HG03354 (cell line): ENCODE data around the gene BCL11B.
"Not testable (repeated sequence)": the region's sequence is repeated elsewhere in the genome, so short reads cannot be mapped to it uniquely, and the experiment has no call there.

Experiments
- ATAC-seq: cut with Tn5 transposase; IDR thresholded peaks from one replicate; pipeline ENCODE4 v1.9.1; 2021; ENCODE audit warnings: mild to moderate bottlenecking; ENCODE audit not compliant: unreplicated experiment, poor library complexity, severe bottlenecking

The BCL11B gene

GRCh38 chr14:99230208-99231151, 41.5 kb downstream of the BCL11B start:
- ATAC-seq = no peak

- ATAC-seq = no peak
Measured at GRCh38 chr14:99229654-99230207, 42.3 kb downstream of the BCL11B start.

- not testable (repeated sequence) for ATAC-seq
Measured at GRCh38 chr14:99228760-99229159, 43.2 kb downstream of the BCL11B start.

- ATAC-seq = no peak
Measured at GRCh38 chr14:99226687-99227086, 45.3 kb downstream of the BCL11B start.

- ATAC-seq = no peak
Measured at GRCh38 chr14:99225436-99226203, 46.4 kb downstream of the BCL11B start.

- ATAC-seq = no peak
Measured at GRCh38 chr14:99224948-99225347, 47.0 kb downstream of the BCL11B start.

- no peak for ATAC-seq
Measured at GRCh38 chr14:99224116-99224910, 47.7 kb downstream of the BCL11B start.

GRCh38 chr14:99221445-99221844, 50.6 kb downstream of the BCL11B start:
- ATAC-seq = no peak

GRCh38 chr14:99217066-99217955, 54.7 kb downstream of the BCL11B start:
- no peak for ATAC-seq

- no peak for ATAC-seq
Measured at GRCh38 chr14:99216191-99216590, 55.8 kb downstream of the BCL11B start.

- ATAC-seq = no peak
Measured at GRCh38 chr14:99215277-99215676, 56.7 kb downstream of the BCL11B start.

GRCh38 chr14:99214701-99215100, 57.3 kb downstream of the BCL11B start:
- ATAC-seq = no peak

- no peak for ATAC-seq
Measured at GRCh38 chr14:99213527-99213971, 58.4 kb downstream of the BCL11B start.

- ATAC-seq = no peak
Measured at GRCh38 chr14:99213101-99213500, 58.9 kb downstream of the BCL11B start.

- no peak for ATAC-seq
Measured at GRCh38 chr14:99212646-99213045, 59.4 kb downstream of the BCL11B start.

GRCh38 chr14:99212199-99212598, 59.8 kb downstream of the BCL11B start:
- ATAC-seq = no peak

GRCh38 chr14:99211410-99211809, 60.6 kb downstream of the BCL11B start:
- ATAC-seq = no peak

- no peak for ATAC-seq
Measured at GRCh38 chr14:99210333-99210732, 61.7 kb downstream of the BCL11B start.

- ATAC-seq = no peak
Measured at GRCh38 chr14:99209409-99209808, 62.6 kb downstream of the BCL11B start.
